Frontal cortex (tissue), 4 donors: ENCODE measurements around the gene PPP1R12B. TPM values are rescaled to one million over a fixed set of nuclear protein-coding genes. Genes with fewer than 3 reads are reported as not detected.
"Not testable (repeated sequence)": the region's sequence is repeated elsewhere in the genome, so short reads cannot be mapped to it uniquely, and the experiment has no call there.

Source experiments
- DNase-seq, 2 donors: peaks; one replicate each; pipeline ENCODE4 v3.0.0; 2012; ENCODE audit warnings: low spot score in 2 of 2
- FAIRE-seq: peaks from 2 replicates; lab custom pipeline; 2012; peaks lifted over from hg19 to GRCh38; lab: Jason Lieb, UNC
- total RNA-seq: library from RNA; depleted of rRNA; stranded (reverse); fragments of >200 nt; gene quantifications from one replicate; pipeline ENCODE4 v1.2.3, GENCODE V29; 2014
- donor health status: control.
- donor health status: control.
- donor health status: control.

Gene PPP1R12B
- total RNA-seq, 1 donor from 2014 or later, result 24.5 TPM

GRCh38 chr1:202567738-202568137, 219.2 kb downstream of the PPP1R12B start:
- FAIRE-seq (no peak), DNase-seq (no peak)

- DNase-seq (no peak), FAIRE-seq (no peak)
Observed at GRCh38 chr1:202568410-202568809, 219.9 kb downstream of the PPP1R12B start.

GRCh38 chr1:202568826-202569225, 220.3 kb downstream of the PPP1R12B start:
- DNase-seq, result no peak
- FAIRE-seq, result no peak

- DNase-seq (no peak), FAIRE-seq (no peak)
Observed at GRCh38 chr1:202569393-202570322, 221.2 kb downstream of the PPP1R12B start.

- DNase-seq (no peak), FAIRE-seq (no peak)
Observed at GRCh38 chr1:202571719-202572339, 223.3 kb downstream of the PPP1R12B start.

GRCh38 chr1:202572867-202573266, 224.4 kb downstream of the PPP1R12B start:
- FAIRE-seq, result no peak
- DNase-seq, result no peak

- FAIRE-seq, result no peak
- DNase-seq, result no peak
Observed at GRCh38 chr1:202575918-202576653, 227.6 kb downstream of the PPP1R12B start.

- FAIRE-seq (no peak), DNase-seq (no peak)
Observed at GRCh38 chr1:202576816-202577215, 228.3 kb downstream of the PPP1R12B start.

- FAIRE-seq (no peak), DNase-seq (no peak)
Observed at GRCh38 chr1:202577381-202577780, 228.9 kb downstream of the PPP1R12B start.

GRCh38 chr1:202578001-202578504, 229.6 kb downstream of the PPP1R12B start:
- FAIRE-seq, result no peak
- no peak for DNase-seq

- DNase-seq (no peak), FAIRE-seq (no peak)
Observed at GRCh38 chr1:202578565-202578964, 230.1 kb downstream of the PPP1R12B start.

GRCh38 chr1:202579806-202580205, 231.3 kb downstream of the PPP1R12B start:
- no peak for FAIRE-seq
- DNase-seq, result no peak

GRCh38 chr1:202580619-202581018, 232.1 kb downstream of the PPP1R12B start:
- no peak for FAIRE-seq
- no peak for DNase-seq

- not testable (repeated sequence) for DNase-seq, FAIRE-seq
Observed at GRCh38 chr1:202582350-202582749, 233.9 kb downstream of the PPP1R12B start.

- FAIRE-seq, result no peak
- no peak for DNase-seq
Observed at GRCh38 chr1:202584707-202585589, 236.4 kb downstream of the PPP1R12B start.

GRCh38 chr1:202585590-202585933, 237.1 kb downstream of the PPP1R12B start:
- no peak for DNase-seq
- no peak for FAIRE-seq

- no peak for FAIRE-seq
- DNase-seq, result no peak
Observed at GRCh38 chr1:202586018-202586821, 237.7 kb downstream of the PPP1R12B start.

- DNase-seq (no peak), FAIRE-seq (no peak)
Observed at GRCh38 chr1:202586871-202587270, 238.4 kb downstream of the PPP1R12B start.
